Central memory CD8-positive, alpha-beta T cell (primary cell): ENCODE data around the gene UBLCP1.
"Not testable (repeated sequence)": the region's sequence is repeated elsewhere in the genome, so short reads cannot be mapped to it uniquely, and the experiment has no call there.

ENCODE experiments used
- ATAC-seq: fragments of 150-1000 bp; cut with Tn5 transposase; replicated peaks from 2 replicates; pipeline ENCODE4 v1.10.0; 2022; ENCODE audit warnings: mild to moderate bottlenecking, moderate FRiP score, moderate number of reproducible peaks; ENCODE audit not compliant: poor library complexity, severe bottlenecking; ENCODE audit errors: extremely low read depth
- DNase-seq, 2 donors: peaks; one replicate each; pipeline ENCODE4 v3.0.0; 2021; ENCODE audit warnings: low spot score in 2 of 2
- H3K27ac Mint-ChIP-seq: one replicate; pipeline ENCODE4 v1.8.0; 2022; ENCODE audit warnings: low read depth, mild to moderate bottlenecking, moderate library complexity, mixed read lengths
- H3K27me3 Mint-ChIP-seq: one replicate; pipeline ENCODE4 v1.8.0; 2022; ENCODE audit warnings: mixed read lengths
- H3K36me3 Mint-ChIP-seq: one replicate; pipeline ENCODE4 v1.8.0; 2022; ENCODE audit warnings: mild to moderate bottlenecking, moderate library complexity, mixed read lengths; ENCODE audit not compliant: insufficient read depth
- H3K4me1 Mint-ChIP-seq: one replicate; pipeline ENCODE4 v1.8.0; 2022; ENCODE audit warnings: mixed read lengths
- H3K4me3 Mint-ChIP-seq: one replicate; pipeline ENCODE4 v1.8.0; 2022; ENCODE audit warnings: mild to moderate bottlenecking, moderate library complexity, mixed read lengths
- H3K9me3 Mint-ChIP-seq: one replicate; pipeline ENCODE4 v1.8.0; 2022; ENCODE audit warnings: mixed read lengths

UBLCP1 gene

GRCh38 chr5:159231167-159231566 is 31.9 kb upstream of the UBLCP1 start:
- DNase-seq (no peak), ATAC-seq (no peak)
- Mint-ChIP-seq H3K9me3 (no peaks in the 10 kb centered on the region), H3K4me1 (no peaks in the 10 kb centered on the region), H3K4me3 (no peak overlapping the region), H3K27me3 (peaks cover 10% of the 10 kb centered on the region), H3K27ac (no peak overlapping the region), H3K36me3 (peaks cover 3% of the 10 kb centered on the region)

DNA sequence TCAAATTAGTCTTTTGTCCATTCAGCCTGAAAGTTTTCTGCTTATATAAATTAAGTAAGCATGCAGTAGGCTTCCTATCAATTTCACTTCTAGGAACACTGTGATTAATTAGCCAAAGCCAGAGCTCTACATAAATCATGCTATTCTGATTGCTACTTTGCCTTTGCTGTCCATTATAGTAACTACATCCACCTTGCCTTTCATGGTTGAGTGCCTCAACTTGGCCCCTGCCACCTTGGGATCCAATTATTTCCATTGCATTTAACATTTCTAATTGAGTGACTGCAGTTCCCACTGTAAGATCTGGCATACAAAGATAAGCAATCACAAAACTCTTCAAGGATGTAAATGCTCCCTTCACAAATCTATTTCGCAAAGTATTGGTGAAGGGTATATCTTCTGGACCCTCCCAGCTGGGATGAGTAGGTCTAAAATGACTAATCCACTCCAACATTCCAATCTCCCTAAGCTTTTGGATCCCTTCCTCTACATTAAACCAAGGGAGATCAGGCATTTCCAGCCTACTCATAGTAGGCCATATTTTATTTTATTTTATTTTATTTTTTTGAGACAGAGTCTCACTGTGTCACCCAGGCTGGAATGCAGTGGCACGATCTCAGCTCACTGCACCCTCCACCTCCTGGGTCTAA is 27.1 kb upstream of the UBLCP1 start:
- not testable (repeated sequence) for H3K4me3 Mint-ChIP-seq, H3K27me3 Mint-ChIP-seq, H3K27ac Mint-ChIP-seq, ATAC-seq, H3K9me3 Mint-ChIP-seq, DNase-seq, H3K36me3 Mint-ChIP-seq, H3K4me1 Mint-ChIP-seq

- Mint-ChIP-seq H3K4me3 (no peak overlapping the region), H3K27ac (no peak overlapping the region), H3K9me3 (no peaks in the 10 kb centered on the region), H3K36me3 (no peaks in the 10 kb centered on the region), H3K4me1 (peaks cover 8% of the 10 kb centered on the region), H3K27me3 (peaks cover 9% of the 10 kb centered on the region)
- ATAC-seq (no peak), DNase-seq (no peak)
These were observed 22.7 kb upstream of the UBLCP1 start for GRCh38 chr5:159240301-159240870.

- Mint-ChIP-seq H3K27me3 (peaks cover 18% of the 10 kb centered on the region), H3K9me3 (no peaks in the 10 kb centered on the region), H3K27ac (no peak overlapping the region), H3K4me1 (peaks cover 8% of the 10 kb centered on the region), H3K4me3 (no peak overlapping the region), H3K36me3 (no peaks in the 10 kb centered on the region)
- no peak for DNase-seq
- no peak for ATAC-seq
These were observed 21.0 kb upstream of the UBLCP1 start for GRCh38 chr5:159241946-159242552.

- Mint-ChIP-seq H3K36me3 (no peaks in the 10 kb centered on the region), H3K4me3 (no peak overlapping the region)
- ATAC-seq = no peak
These were observed 20.4 kb upstream of the UBLCP1 start for GRCh38 chr5:159242656-159243055.

DNA sequence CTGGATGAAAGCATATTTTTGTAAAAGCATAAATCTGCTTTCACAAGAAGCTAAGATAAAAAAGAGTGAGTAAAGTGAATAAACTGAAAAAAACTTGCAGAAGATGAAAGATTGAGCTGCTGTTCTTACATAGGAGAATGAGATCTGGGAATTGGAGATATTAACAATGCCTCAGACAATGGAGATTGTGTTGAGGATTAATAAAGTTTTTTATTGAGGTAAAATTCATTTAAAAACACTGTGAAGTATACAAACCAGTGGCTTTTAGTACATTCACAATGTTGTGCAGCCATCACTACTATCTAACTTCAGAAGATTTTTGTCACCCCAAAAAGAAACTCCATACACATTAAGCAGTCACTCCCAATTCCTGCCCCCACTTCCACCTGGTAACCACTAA is 19.7 kb upstream of the UBLCP1 start:
- no peaks in the 10 kb centered on the region for H3K36me3 Mint-ChIP-seq

More at GRCh38 chr5:159242656-159243055, 20.4 kb upstream of the UBLCP1 start:
- DNase-seq = no peak
- Mint-ChIP-seq H3K9me3 (no peaks in the 10 kb centered on the region), H3K27ac (no peak overlapping the region), H3K4me1 (peaks cover 8% of the 10 kb centered on the region), H3K27me3 (peaks cover 19% of the 10 kb centered on the region)

DNA sequence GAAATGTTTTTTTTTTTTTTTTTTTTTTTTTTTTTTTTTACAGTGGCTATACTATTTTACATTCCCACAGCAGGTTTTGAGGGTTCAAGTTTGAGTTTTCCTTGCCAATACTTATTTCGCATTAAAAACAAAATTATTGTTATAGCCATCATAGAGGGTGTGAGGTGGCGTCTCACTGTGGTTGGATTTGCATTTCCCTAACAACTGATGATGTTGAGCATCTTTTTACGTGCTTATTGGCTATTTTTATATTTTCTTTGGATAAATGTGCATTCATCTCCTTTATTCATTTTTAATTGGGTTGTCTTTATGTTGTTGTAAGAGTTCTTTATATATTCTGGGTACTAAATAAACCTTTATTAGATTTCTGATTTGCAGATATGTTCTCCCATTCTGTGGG is 18.9 kb upstream of the UBLCP1 start:
- no peaks in the 10 kb centered on the region for H3K9me3 Mint-ChIP-seq

More for the DNA sequence above, 19.7 kb upstream of the UBLCP1 start:
- no peak for ATAC-seq
- Mint-ChIP-seq H3K27ac (no peak overlapping the region), H3K9me3 (no peaks in the 10 kb centered on the region), H3K4me3 (no peak overlapping the region), H3K27me3 (peaks cover 27% of the 10 kb centered on the region), H3K4me1 (peaks cover 8% of the 10 kb centered on the region)
- no peak for DNase-seq

DNA sequence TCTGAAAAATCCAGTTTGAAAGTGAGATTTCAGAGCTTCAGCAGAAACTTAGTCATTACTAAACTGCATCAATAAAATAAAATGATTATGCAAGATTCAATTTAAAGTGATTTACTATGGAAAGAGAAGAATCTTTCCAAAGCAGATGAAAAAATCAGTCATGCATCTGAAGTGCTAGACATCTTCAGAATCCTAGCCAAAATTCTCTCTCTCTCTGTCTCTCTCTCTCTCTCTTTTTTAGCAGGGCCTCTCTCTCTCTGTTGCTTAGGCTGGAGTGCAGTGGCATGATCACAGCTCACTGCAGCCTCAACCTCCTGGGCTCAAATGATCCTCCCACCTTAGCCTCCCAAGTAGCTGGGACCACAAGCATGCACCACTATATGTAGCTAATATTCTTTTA is 18.2 kb upstream of the UBLCP1 start:
- H3K27me3 Mint-ChIP-seq = peaks cover 42% of the 10 kb centered on the region
- no peak overlapping the region for H3K4me3 Mint-ChIP-seq
- H3K4me1 Mint-ChIP-seq = peaks cover 8% of the 10 kb centered on the region
- no peaks in the 10 kb centered on the region for H3K36me3 Mint-ChIP-seq
- H3K9me3 Mint-ChIP-seq = no peaks in the 10 kb centered on the region
- no peak for DNase-seq
- no peak overlapping the region for H3K27ac Mint-ChIP-seq
- no peak for ATAC-seq

More for the DNA sequence above, 18.9 kb upstream of the UBLCP1 start:
- DNase-seq (no peak), ATAC-seq (no peak)
- Mint-ChIP-seq H3K4me1 (peaks cover 8% of the 10 kb centered on the region), H3K4me3 (no peak overlapping the region), H3K36me3 (no peaks in the 10 kb centered on the region), H3K27ac (no peak overlapping the region), H3K27me3 (peaks cover 34% of the 10 kb centered on the region)

GRCh38 chr5:159249158-159249557 is 13.9 kb upstream of the UBLCP1 start:
- Mint-ChIP-seq H3K36me3 (no peaks in the 10 kb centered on the region), H3K4me3 (no peak overlapping the region), H3K27me3 (peaks cover 40% of the 10 kb centered on the region), H3K4me1 (no peaks in the 10 kb centered on the region), H3K27ac (no peak overlapping the region), H3K9me3 (no peaks in the 10 kb centered on the region)
- ATAC-seq (no peak), DNase-seq (no peak)

DNA sequence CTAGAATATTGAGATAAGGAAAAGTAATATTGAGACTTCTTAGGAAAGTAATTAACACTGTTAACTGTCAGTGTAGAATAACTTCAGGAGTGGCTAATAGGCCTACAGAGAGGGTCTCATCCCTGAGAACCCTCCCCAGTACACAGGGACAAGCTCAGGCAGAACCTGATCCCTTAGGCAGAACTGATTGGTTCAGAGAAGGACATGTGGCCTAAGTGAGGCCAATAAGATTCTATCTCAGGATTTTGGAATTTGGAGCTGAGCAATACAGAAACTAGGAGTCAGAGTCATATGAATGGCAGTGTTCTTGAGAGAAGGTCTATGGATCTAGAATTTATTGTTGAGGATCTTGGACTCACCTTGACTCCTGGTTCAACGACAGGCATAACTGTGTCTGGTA is 10.9 kb upstream of the UBLCP1 start:
- DNase-seq = no peak
- H3K4me1 Mint-ChIP-seq = no peaks in the 10 kb centered on the region
- no peak for ATAC-seq
- no peak overlapping the region for H3K4me3 Mint-ChIP-seq
- H3K36me3 Mint-ChIP-seq = no peaks in the 10 kb centered on the region
- H3K27me3 Mint-ChIP-seq = peaks cover 56% of the 10 kb centered on the region
- peak overlapping the region; percentile 55 for H3K27ac Mint-ChIP-seq
- H3K9me3 Mint-ChIP-seq = no peaks in the 10 kb centered on the region

- ATAC-seq = no peak
- DNase-seq = no peak
- Mint-ChIP-seq H3K36me3 (no peaks in the 10 kb centered on the region), H3K4me3 (no peak overlapping the region), H3K27me3 (peaks cover 27% of the 10 kb centered on the region), H3K27ac (no peak overlapping the region), H3K9me3 (no peaks in the 10 kb centered on the region), H3K4me1 (peaks cover 12% of the 10 kb centered on the region)
These were observed 6.1 kb upstream of the UBLCP1 start for GRCh38 chr5:159257007-159257406.

DNA sequence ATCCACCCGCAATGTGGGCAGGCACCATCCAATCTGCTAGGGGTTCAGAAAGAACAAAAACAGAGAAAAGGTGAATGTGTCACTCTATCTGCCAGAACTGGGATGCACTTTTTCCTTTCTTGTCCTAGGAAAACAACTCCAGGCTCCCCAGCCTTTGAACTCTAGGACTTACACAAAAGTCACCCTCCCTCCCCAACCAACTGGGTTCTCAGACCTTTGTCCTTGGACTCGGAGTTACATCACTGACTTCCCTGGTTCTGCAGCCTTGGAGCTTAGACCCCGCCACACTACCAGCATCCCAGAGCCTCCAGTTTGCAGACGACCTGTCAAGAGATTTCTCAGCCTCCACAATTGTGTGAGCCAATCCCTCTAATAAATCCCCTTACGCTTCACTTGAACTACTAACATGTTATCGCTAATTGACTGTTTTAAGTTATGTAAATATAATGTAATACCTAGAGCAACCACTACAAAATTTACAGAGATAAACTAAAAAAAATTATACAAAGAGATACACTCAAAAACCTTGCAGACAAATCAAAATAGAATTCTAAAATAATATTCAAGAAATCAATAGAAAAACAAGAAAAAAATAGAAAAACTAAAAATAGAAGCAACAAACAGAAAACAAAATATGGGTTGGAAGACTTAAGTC is 5.3 kb upstream of the UBLCP1 start:
- Mint-ChIP-seq H3K4me1 (peaks cover 17% of the 10 kb centered on the region), H3K4me3 (no peak overlapping the region), H3K9me3 (no peaks in the 10 kb centered on the region), H3K27me3 (peaks cover 27% of the 10 kb centered on the region), H3K36me3 (peaks cover 2% of the 10 kb centered on the region), H3K27ac (no peak overlapping the region)
- ATAC-seq = no peak
- no peak for DNase-seq

- Mint-ChIP-seq H3K4me1 (peaks cover 21% of the 10 kb centered on the region), H3K27me3 (peaks cover 27% of the 10 kb centered on the region), H3K9me3 (no peaks in the 10 kb centered on the region), H3K4me3 (no peak overlapping the region), H3K36me3 (peaks cover 6% of the 10 kb centered on the region), H3K27ac (no peak overlapping the region)
- ATAC-seq (no peak), DNase-seq (no peak)
These were observed 4.7 kb upstream of the UBLCP1 start for GRCh38 chr5:159258361-159258760.
